G401.6 (cell line): ENCODE data around the gene ITGB2.
"Not testable (repeated sequence)": the region's sequence is repeated elsewhere in the genome, so short reads cannot be mapped to it uniquely, and the experiment has no call there.

Experiments used
- FAIRE-seq: peaks from 2 replicates; lab custom pipeline; 2012; peaks lifted over from hg19 to GRCh38; lab: Jason Lieb, UNC

The ITGB2 gene

DNA sequence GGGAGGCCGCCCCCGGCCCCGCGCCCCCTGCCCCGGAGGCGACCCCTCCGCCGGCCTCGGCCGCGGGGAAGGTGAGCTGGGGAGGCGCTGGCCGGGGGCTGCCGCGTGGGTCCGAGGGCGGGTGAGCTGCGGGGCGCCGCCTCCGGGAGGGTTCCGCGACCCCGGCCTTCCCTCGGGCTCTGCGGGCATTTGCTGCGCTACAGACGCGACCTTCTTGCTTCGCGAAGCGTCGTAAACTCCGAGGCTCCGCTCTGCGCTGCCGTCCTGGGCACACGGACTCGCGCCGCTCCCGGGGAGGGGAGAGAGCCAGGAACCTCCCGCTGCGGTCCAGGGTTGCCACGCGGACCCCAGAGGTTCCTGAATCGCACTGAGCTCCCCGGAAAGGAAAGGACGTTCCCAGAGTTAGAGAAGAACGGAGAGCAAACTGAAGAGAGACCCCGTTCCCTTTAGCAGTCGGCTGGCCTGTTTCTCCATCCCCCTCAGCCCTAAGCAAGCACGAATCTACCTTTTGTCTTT lies 19.5 kb upstream of the ITGB2 start:
- no peak for FAIRE-seq

DNA sequence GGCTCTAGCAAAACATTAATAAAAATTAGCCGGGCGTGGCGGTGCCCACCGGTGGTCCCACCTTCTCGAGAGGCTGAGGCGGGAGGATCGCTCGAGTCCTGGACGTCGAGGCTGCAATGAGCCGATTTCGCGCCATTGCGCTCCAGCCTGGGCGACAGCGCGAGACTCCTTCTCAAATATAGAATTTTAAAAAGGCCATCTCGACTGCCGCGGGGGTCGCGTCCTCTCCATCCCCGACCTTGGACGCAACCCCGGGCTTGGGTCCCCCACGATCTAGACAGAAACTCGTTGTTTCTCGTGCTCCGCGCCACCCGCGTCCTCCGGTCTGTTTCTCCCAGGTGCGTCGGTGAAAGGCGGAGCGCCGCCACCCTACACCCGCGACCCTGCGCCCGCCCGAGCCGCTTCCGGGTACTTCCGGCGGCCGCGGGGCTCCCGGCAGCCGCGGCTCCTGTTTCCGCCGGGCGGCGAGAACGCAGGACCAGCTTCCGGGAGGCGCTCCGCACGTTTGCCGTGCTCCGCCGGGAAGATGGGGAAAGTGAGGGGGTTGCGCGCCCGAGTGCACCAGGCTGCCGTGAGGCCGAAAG lies 18.9 kb upstream of the ITGB2 start, which contains the start of gene SLX9:
SLX9 (plus strand) TSS at position 498 of the 584 bp plus-strand sequence; CDS start at position 527, 29 bp downstream.
- no peak for FAIRE-seq

DNA sequence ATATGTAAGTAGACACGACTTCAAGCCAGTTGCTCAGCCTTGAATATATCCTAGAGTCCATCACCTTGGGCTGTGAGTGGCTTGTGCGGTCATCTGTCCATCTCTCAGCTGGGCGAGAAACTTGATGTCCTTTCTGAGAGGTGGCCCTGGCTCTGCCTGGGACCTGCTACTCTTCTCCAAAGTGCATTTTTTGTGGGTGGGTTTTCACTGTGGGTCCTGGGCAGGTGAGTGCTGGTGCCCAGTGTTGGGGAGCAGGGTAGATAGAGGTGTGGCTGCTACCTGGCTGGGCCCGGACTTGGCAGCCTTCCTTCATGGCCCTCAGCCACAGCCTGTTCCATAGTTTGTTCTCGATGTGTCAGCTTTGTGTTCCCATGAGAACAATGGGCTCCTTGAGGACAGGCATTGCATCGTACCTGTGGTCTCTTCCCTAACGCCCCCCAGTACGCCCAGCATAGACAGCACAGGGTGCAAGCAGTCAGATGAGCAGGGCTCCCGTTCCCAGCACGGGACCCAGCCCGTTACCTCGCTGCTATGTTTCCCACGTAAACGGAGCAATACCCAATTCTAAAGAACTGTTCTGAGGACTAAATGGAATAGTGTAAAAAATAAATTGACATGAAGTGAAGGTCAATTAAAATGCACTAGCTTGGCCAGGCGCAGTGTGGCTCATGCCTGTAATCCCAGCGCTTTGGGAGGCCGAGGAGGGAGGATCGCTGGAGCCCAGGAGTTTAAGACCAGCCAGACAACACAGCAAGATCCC lies 18.3 kb upstream of the ITGB2 start:
- no peak for FAIRE-seq

DNA sequence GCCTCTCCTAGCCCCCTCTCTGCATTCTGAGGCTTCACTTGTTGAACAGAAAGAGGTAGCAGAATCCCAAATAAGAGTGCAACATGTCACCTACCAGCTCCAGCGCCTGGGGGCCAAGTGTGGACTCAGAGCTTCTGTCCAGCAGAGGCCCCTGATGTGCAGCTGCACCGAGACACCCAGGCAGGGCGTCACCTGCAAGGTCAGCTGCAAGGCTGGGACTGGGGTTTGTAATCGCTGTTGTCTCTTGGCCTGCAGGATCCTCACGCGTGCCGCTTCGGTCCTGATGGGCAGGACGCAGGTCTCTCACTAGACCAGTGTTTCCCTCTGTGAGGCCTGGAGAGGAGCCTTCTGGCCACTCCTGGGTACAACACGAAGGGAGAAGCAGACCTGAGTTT lies 14.8 kb upstream of the ITGB2 start:
- no peak for FAIRE-seq

DNA sequence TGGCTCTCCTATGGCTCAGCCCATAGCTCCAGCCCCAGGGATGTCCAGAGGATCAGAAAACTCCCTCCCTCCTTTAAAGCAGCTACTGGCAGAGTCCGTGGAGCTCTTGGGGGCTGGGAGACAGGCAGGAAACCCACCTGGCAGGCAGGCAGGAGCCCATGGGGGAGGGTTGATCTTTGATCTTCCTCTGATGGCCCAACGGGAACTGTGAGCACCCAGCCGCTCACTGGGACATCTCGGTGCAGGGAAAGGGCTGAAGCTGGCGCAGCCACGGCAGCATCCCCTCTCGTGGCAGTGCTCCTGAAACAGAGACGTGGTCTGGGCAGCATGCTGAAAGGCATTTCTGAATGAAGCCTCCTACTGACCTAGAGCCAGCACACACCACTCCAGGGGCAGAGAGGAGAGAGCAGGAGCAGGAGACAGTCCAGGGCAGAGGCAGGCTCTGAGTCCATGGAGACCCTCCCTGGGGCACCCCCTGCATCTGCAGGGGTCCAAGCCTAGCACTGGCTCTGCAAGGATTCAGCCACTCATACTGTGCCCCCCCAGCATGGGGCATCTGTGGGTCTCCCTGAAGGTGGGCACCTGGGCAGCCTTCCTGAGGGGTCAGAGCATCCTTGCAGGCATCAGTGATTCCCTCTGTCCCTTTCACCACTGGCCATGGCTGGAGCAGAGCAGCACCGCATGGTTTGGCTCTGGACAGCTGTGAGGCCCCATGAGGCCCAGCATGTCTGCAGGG lies 14.3 kb upstream of the ITGB2 start:
- no peak for FAIRE-seq

DNA sequence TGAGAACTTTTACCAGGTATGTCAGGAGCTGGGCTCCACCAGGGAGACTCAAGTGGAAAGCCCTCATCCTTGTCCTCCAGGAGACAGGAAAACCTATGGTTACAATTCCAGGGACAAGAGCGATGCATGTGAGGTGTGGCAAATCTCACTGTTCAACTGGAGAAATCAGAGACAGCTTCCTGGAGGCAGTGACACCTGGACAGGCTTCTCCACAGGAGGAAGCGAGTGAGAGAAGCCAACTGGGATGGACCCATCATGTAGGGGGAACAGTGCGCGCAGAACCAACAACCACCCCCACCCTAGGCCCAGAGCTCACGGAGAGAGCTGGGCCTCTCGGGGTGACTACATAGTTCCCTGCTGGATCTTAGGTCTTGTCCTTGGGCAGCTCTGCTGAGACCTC lies 13.6 kb upstream of the ITGB2 start:
- FAIRE-seq = no peak

DNA sequence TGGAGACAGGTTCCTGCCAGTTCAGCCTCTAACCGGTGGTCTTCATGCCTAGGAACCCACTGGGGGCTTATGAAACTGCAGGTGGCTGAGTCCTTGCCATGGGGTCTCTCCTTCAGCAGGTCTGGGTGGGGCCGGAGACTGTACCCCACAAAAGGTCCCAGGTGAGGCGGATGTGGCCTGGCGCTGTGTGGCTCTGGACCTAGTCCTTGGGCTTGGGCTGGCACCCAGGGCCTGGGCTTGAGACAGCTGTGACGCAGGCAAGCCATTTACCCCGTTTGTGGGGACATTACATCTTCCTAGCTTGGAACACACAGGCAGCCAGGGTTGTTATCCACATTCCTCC lies 13.2 kb upstream of the ITGB2 start:
- FAIRE-seq = no peak

DNA sequence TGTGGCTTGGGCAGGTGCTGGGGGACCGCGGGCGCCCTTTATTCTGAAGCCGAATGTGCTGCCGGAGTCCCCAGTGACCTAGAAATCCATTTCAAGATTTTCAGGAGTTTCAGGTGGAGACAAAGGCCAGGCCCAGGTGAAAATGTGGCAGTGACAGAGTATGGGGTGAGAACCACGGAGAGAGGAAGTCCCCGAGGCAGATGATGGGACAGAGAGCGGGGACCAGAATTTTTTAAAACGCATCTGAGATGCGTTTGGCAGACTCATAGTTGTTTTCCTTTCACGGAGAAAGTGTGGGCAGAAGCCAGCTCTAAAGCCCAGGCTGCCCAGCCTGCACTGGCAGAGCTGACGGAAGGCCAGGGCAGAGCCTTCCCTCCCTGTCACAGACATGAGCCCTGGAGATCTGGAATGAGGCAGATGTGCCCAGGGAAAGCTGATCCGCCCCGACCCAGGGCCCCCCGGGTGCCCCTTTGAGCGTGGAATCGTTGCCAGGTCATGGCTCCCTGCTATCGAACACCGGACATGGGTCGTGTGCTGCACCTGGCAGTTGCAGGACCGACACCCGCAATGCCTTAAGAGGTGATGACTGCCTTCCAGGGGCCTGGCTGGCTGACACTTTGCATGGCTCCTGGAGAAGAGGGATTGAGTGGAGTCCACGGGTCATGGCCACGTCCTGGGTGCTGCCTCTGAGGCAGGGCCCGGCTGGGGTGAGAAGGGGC lies 12.7 kb upstream of the ITGB2 start:
- no peak for FAIRE-seq

DNA sequence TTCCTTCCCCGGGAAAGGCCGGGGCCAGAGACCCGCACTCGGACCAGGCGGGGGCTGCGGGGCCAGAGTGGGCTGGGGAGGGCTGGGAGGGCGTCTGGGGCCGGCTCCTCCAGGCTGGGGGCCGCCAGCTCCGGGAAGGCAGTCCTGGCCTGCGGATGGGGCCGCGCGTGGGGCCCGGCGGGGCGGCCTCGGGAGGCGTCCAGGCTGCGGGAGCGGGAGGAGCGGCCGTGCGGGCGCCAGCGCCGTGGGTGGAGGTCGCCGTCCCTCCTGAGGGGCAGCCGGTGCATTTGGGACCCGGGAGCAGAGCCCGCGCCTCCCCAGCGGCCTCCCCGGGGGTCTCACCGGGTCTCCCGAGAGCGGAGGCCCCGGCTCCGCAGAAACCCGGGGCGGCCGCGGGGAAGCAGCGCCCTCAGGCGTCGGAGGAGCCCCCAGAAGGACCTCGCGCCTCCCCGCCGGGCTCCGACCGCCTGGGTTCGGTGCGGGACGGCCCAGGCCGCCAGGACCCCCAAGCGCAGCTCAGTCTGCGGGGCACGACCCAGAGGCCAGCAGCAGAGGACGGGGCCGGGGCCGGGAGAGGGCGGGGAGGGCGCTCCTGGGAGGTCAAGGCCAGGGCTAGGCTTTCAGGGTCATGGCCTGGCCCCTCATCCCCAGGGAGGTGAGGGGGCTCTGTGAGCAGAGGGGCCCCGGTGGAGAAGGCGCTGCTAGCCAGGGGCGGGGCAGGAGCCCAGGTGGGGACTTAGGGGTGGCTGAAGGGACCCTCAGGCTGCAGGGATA lies 11.9 kb upstream of the ITGB2 start:
- no peak for FAIRE-seq

DNA sequence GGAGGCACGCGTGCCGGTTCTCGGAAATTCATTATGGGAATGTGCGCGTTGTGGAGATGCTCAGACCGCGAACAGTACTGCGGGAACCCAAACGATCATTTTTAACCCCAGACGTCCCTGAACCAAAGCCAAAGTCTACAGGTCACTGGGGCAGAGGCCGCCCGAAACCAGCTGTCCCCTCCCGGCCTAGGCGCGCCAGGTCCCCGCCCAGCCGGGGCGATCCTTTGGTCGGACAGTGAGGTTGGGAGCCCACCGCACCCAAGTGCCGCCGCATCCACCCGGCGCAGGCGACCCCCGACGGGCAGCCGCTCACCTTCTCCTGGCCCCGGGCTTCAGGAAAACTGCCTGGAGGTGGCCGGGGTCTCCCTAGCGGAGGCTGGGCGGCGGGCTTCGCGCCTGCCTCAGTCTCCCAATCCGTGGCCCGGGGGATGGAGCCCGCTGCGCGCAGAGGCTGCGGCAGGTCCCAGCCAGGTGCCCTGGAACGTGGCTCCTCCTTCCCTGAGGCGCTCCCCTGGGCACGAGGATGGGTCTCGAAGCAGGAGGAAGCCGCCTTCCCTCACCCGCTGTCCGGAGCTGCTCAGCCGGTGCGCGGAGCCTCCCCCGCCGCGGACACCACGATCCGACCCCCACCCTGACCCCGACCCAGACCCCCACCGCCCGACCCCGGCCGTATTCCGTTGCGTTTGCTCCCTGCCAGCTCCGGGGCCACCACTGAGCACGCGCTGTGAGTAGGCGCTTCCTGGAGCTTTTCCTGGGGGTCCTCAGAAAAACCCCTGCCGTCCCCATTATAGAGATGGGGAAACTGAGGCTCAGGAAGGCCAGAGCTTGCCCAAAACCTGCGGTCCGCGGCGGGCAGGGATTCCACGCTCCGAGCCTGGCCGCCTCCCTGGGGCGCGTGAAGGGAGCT lies 11.1 kb upstream of the ITGB2 start:
- FAIRE-seq = no peak

DNA sequence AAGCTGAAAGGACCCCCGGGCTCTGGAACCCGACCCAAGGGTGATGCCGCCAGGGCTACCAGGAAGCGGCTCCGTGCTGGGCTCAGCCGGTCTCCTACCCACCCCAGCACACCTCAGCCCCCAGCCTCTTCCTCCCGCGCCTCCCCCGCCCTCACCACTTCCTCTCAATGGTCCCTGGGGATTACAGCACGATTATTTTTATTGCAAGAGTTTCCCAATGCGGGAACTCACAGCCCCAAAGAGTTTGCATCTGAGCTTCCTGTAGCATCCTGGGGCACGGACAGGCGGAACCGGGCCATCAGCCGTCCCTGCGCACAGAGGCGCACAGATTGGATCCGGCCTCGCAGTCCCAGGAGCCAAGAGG lies 10.4 kb upstream of the ITGB2 start:
- no peak for FAIRE-seq

DNA sequence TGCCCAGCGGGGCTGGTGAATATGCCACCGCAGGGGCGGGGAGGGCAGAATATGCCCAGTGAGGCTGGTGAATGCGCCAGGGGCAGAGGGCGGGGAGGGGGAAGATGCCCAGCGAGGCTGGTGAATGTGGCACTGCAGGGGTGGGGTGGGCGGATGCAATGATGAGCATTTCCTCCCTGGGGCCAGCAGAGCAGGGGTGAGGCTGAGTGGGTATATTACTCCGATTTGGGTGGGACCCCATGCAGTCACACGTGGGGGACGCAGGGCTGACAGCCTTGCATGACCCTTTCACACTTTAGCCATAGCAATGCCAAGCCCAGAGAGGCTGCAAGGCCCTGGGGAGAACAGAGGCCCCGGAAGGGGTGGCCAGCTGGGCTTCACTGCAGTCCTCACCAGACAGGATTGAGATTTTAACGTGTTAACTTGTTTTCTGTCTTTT lies 9.9 kb upstream of the ITGB2 start:
- FAIRE-seq = no peak

DNA sequence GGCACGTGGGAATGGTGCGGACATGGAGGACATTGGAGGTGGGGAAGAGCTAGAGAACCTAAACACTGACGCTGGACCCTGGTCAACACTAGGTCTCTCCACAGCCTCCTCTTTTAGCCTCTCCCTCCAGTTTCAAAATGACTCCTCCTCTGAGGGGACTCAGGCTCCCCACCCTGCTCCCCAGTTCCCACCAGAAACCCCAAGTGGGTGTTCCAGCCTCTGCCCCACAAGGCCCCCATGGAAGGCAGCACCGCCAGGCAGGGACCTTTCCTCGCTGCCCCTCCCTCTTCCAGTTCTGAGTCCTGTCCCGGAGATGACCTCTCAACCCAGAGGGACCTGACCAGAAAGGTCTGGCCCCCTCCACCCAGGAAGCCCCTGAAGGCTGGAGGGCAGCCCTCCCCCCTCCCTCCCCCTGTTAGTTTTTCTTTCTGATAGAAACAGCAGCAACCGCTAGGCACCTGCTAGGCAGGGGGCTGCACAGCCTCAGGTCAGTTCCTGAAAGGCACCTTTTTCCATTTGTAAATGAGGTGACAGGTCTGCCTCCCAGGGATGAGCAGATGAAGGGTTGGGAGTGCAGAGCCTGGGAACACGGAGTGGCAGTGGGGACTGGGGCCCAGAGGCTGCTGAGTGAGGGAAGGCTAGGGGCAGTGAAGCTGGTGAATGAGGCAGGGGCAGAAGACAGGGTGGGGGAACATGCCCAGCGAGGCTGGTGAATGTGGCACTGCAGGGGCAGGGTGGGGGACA lies 9.3 kb upstream of the ITGB2 start:
- FAIRE-seq = no peak

DNA sequence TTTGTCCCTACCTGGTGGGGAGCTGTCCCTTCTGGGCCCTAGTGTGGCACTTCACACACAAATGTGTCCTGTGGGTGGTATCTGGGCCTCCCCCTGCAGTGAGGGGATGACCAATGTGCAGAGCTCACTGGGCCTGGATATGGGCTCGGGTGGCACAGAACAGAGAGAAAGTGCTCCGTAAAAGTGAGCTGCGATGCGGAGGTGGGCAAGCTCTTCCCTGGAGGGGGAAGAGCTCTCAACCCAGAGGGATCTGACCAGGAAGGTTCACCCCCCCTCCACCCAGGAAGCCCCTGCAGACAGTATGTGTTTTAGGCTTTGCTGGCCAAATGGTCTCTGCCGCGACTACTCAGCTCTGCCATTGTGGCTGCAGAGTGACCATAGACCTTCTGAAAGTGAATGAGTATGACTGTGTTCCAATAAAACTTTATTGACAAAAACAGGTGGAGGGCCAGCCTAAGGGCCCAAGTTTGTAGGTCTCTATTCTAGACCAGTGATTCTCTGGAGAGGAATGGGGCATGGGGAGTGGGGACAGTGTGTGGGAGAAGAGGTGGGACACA lies 8.6 kb upstream of the ITGB2 start:
- FAIRE-seq = no peak

DNA sequence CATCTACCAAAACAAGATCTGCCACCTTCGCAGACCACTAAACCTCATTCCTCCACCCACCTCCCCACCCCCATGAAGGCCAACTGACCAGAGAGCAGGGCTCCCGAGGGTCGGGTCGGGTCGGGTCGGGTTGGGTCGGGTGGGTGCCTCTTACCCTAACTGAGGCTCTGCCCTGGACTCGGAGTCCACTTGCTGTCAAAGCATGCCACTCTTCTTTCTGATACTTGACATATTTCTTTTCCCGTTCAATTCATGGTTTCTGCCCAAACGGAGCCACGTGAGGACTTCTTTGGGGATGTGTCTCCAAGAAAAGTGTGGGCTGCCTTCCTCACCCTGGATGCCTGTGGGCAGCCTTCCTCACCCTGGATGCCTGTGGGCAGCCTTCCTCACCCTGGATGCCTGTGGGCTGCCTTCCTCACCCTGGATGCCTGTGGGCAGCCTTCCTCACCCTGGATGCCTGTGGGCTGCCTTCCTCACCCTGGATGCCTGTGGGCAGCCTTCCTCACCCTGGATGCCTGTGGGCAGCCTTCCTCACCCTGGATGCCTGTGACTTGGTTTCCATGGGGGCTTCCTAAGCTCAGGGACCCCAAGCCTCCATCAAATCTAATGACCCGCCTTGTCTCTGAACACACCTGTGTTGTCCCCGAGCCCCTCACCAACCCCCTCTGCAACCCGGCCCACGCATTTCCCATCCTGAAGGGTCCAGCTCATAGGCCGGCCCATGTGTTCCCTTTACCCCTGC lies 8.0 kb upstream of the ITGB2 start:
- FAIRE-seq = not testable (repeated sequence)

DNA sequence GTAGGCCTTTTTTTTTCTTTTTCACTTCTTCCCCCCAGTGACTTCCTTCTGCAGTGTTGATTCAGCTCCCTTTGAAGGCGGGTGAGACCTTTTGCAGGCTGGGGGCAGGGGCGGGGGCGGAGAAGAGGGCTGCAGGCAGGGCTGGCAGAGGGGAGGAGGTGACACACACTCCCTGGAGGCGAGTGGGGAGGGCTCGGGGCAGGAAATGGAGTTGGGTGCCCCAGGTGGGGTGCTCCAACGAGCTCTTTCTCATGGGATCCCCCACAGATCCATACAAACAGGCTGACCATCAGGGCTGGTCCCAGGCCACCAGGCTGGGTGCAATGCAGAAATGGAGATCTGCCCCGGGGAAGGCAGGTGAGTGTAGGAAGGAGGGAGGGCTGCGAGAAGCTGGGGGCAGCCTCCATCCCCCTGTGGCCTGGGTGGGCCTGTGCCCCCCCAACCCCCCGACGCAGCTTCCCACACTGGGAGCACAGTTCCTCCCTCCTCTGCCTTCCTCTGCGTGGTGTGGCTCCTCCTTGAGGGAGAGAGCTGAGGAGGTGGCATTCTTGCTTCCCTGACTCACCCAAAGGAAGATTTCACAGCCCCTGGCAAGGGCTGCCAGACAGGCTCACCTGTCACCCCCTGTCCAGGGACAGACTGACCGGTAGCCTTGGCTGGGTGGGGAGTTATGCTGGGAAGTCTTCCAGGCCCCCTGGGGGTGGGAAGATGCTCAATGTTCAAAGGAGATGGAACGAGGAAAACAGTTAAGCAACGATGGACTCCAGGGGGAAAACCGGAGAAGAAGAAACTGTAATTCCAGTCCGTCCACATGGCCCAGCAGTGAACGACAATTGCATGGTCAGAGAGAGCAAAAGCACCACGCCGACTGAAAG lies 7.1 kb upstream of the ITGB2 start:
- no peak for FAIRE-seq

DNA sequence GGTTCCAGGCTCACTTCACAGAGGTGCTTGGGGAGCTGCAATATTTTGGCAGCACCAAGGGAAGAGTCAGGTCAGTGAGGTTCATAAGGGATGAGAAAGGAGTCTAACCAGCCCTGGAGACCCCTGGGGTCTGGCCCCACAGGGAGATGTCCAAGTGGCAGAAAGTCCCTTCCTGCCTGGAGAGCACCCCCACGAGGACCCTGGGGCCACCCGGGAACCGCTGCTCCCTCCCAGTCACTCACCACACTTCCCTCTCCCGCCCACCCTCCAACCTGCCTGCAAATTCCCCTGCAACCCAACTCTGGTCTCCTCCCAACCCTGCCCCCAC lies 6.5 kb upstream of the ITGB2 start:
- FAIRE-seq = no peak
